GM12874 (cell line): ENCODE results near the gene ZNF462.

Experiments
- CTCF ChIP-seq: IDR thresholded peaks from 2 replicates; pipeline ENCODE4 v1.5.1; 2011; ENCODE audit warnings: low read depth, mild to moderate bottlenecking, control low read depth, low read length, moderate library complexity; ENCODE audit not compliant: insufficient read depth

Gene ZNF462

GRCh38 chr9:106981396-106982287 lies 118.7 kb downstream of the ZNF462 start:
- TF ChIP-seq CTCF, result no peak

GRCh38 chr9:106982636-106983035 lies 119.7 kb downstream of the ZNF462 start:
- TF ChIP-seq CTCF, result no peak

DNA sequence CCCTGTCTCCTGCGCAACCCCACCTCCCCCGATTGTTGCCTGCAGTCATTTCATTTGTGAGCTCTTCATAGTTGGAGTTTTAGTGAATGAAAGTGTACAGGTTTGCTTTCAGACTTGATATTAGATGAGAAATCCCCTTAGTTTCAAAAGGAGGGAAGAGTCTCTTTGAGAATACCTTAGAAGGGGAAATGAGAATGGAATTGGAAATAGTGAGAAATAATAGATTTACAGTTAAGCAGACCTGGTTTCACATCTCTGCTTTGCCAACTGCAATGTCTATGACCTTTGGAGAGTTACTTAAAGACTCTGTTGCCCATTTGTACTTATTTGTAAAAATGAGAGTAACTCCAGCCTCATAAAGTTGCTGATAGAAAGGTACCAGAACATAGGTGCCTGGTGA lies 120.4 kb downstream of the ZNF462 start:
- no peak for TF ChIP-seq CTCF

GRCh38 chr9:106992186-106992585 lies 129.2 kb downstream of the ZNF462 start:
- no peak for TF ChIP-seq CTCF

- no peak for TF ChIP-seq CTCF
Observed at GRCh38 chr9:106993603-106994002, 130.6 kb downstream of the ZNF462 start.

GRCh38 chr9:106994463-106994862 lies 131.5 kb downstream of the ZNF462 start:
- no peak for TF ChIP-seq CTCF

DNA sequence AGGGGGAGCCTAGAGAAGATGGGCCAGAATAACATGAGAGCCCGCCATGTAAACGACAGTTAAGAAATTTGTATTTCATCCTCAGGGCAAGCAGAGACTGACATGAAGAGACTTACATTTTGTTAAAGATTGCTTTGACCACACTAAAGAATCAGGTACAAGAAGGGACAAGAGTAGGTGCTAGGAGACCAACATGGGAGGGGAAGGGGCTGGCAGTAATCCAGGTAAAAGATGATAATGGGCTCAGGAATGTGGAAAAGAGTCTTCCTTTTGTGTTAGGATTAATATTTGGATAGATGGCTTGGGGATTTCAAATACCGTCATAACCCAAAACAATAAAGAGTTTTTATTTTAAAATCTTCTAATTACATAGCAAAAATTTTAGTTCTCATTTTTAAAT lies 137.3 kb downstream of the ZNF462 start:
- TF ChIP-seq CTCF, result no peak
